Panc1 (cell line): ENCODE results near the gene SCN8A.

Source experiments
- CTCF ChIP-seq: fragments of 450-650 bp; IDR thresholded peaks from 2 replicates; pipeline ENCODE4 v1.5.1; 2017; ENCODE audit warnings: mild to moderate bottlenecking
- TF ChIP-seq, protein P1 (sequence below), 2 experiments: IDR thresholded peaks; 2 replicates each; pipeline ENCODE4 v1.6.1; 2011 to 2012; ENCODE audit warnings: low read depth in 2 of 2, control low read depth in 1 of 2, low read length in 1 of 2, mild to moderate bottlenecking in 1 of 2, moderate library complexity in 1 of 2; ENCODE audit not compliant: insufficient read depth in 1 of 2

DNA sequence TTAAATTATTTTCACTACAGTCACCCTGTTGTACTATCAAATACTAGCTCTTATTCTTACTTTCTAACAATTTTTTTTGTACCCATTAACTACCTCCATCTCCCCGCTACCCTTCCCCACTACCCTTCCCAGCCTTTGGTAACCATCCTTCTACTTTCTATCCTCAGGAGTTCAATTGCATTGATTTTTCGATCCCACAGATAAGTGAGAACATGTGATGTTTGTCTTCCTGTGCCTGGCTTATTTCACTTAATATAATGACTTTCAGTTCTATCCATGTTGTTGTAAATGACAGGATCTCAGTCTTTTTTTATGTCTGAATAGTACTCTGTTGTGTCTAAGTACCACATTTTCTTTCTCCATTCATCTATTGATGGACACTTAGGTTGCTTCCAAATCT is 139.7 kb downstream of the SCN8A start:
- TF ChIP-seq CTCF: no peak
- TF ChIP-seq, protein P1, sequence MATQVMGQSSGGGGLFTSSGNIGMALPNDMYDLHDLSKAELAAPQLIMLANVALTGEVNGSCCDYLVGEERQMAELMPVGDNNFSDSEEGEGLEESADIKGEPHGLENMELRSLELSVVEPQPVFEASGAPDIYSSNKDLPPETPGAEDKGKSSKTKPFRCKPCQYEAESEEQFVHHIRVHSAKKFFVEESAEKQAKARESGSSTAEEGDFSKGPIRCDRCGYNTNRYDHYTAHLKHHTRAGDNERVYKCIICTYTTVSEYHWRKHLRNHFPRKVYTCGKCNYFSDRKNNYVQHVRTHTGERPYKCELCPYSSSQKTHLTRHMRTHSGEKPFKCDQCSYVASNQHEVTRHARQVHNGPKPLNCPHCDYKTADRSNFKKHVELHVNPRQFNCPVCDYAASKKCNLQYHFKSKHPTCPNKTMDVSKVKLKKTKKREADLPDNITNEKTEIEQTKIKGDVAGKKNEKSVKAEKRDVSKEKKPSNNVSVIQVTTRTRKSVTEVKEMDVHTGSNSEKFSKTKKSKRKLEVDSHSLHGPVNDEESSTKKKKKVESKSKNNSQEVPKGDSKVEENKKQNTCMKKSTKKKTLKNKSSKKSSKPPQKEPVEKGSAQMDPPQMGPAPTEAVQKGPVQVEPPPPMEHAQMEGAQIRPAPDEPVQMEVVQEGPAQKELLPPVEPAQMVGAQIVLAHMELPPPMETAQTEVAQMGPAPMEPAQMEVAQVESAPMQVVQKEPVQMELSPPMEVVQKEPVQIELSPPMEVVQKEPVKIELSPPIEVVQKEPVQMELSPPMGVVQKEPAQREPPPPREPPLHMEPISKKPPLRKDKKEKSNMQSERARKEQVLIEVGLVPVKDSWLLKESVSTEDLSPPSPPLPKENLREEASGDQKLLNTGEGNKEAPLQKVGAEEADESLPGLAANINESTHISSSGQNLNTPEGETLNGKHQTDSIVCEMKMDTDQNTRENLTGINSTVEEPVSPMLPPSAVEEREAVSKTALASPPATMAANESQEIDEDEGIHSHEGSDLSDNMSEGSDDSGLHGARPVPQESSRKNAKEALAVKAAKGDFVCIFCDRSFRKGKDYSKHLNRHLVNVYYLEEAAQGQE (IDR thresholded peaks at IDR 0.05; ENCODE audit: insufficient read depth in 1 of 2, low read depth in 2 of 2, low read length in 1 of 2): no peak
